ENCODE results near the gene ERICH2. TPM values are rescaled to one million over a fixed set of nuclear protein-coding genes. Genes with fewer than 3 reads are reported as not detected.

Gene ERICH2
- total RNA-seq, 1 donor from 2014 or later, result 1.7 TPM

GRCh38 chr2:170817093-170818035, 47.2 kb downstream of the ERICH2 start:
- Histone ChIP-seq H3K9me3 (ENCODE audit: insufficient read depth, low read depth, low read length) (no peaks in the 10 kb centered on the region), H3K9ac (ENCODE audit: low read length) (peak overlapping the region; percentile 30), H3K4me2 (ENCODE audit: low read length) (peak overlapping the region; percentile 89), H3K79me2 (ENCODE audit: insufficient read depth, low read length) (no peaks in the 10 kb centered on the region), H4K20me1 (ENCODE audit: insufficient read depth, low read length) (peaks cover 21% of the 10 kb centered on the region), H3K36me3 (ENCODE audit: insufficient read depth, low read length) (no peaks in the 10 kb centered on the region), H3K27ac (ENCODE audit: low read depth, low read length) (no peak overlapping the region), H3K4me1 (ENCODE audit: insufficient read depth, low read length) (peaks cover 27% of the 10 kb centered on the region), H2AFZ (ENCODE audit: low read depth, low read length) (peak overlapping the region; percentile 79), H3K4me3 (ENCODE audit: insufficient read depth, low read depth, low read length) (peak overlapping the region; percentile 53), H3K27me3 (ENCODE audit: insufficient read depth, low read length) (peaks cover 84% of the 10 kb centered on the region)
- Mint-ChIP-seq H3K4me1 (ENCODE audit: low read depth, unreplicated experiment) (no peaks in the 10 kb centered on the region), H3K27ac (ENCODE audit: unreplicated experiment) (peak overlapping the region; percentile 72), H3K36me3 (ENCODE audit: low read depth, unreplicated experiment) (peaks cover under 1% of the 10 kb centered on the region), H3K9me3 (ENCODE audit: unreplicated experiment) (peaks cover 7% of the 10 kb centered on the region), H3K27me3 (ENCODE audit: low read depth, unreplicated experiment) (peaks cover 71% of the 10 kb centered on the region), H3K4me3 (ENCODE audit: unreplicated experiment) (peak overlapping the region; percentile 80)
- DNase-seq (ENCODE audit: low read depth) (peak; percentile 29), FAIRE-seq (no peak)
- TF ChIP-seq, protein P1, sequence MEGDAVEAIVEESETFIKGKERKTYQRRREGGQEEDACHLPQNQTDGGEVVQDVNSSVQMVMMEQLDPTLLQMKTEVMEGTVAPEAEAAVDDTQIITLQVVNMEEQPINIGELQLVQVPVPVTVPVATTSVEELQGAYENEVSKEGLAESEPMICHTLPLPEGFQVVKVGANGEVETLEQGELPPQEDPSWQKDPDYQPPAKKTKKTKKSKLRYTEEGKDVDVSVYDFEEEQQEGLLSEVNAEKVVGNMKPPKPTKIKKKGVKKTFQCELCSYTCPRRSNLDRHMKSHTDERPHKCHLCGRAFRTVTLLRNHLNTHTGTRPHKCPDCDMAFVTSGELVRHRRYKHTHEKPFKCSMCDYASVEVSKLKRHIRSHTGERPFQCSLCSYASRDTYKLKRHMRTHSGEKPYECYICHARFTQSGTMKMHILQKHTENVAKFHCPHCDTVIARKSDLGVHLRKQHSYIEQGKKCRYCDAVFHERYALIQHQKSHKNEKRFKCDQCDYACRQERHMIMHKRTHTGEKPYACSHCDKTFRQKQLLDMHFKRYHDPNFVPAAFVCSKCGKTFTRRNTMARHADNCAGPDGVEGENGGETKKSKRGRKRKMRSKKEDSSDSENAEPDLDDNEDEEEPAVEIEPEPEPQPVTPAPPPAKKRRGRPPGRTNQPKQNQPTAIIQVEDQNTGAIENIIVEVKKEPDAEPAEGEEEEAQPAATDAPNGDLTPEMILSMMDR (IDR thresholded peaks at IDR 0.05; ENCODE audit: insufficient read depth, low read depth, low read length), result no peak
- TF ChIP-seq EZH2 (IDR thresholded peaks at IDR 0.05; ENCODE audit: insufficient read depth, low read length), result peak; percentile 78

DNA sequence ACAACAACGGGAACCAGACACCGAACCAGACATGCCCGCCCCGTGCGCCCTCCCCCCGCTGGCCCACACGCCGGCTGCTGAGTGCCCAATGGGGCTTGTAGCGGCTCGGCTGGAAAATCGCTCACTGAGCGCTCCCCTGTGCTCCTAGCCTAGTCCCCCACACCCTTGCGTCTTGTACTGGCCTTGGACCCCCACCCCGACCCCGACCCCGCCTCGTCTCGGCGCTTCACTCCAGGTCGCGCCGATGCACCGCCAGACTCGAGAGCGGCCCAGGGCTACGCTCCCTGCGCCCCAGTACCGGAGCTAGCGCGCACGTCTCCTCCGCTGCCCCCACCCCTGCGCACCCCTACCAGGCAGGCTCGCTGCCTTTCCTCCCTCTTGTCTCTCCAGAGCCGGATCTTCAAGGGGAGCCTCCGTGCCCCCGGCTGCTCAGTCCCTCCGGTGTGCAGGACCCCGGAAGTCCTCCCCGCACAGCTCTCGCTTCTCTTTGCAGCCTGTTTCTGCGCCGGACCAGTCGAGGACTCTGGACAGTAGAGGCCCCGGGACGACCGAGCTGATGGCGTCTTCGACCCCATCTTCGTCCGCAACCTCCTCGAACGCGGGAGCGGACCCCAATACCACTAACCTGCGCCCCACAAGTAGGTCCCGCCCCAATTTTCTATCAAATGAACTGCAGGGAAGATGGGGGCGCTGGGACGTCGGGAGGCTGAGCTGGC, 48.0 kb downstream of the ERICH2 start:
- Mint-ChIP-seq H3K9me3 (ENCODE audit: unreplicated experiment) (peaks cover 7% of the 10 kb centered on the region), H3K4me1 (ENCODE audit: low read depth, unreplicated experiment) (peaks cover 5% of the 10 kb centered on the region), H3K4me3 (ENCODE audit: unreplicated experiment) (peak overlapping the region; percentile 80), H3K36me3 (ENCODE audit: low read depth, unreplicated experiment) (peaks cover 5% of the 10 kb centered on the region), H3K27ac (ENCODE audit: unreplicated experiment) (peak overlapping the region; percentile 72), H3K27me3 (ENCODE audit: low read depth, unreplicated experiment) (peaks cover 71% of the 10 kb centered on the region)
- Histone ChIP-seq H3K4me1 (ENCODE audit: insufficient read depth, low read length) (peaks cover 33% of the 10 kb centered on the region), H3K9me3 (ENCODE audit: insufficient read depth, low read depth, low read length) (no peaks in the 10 kb centered on the region), H4K20me1 (ENCODE audit: insufficient read depth, low read length) (peaks cover 26% of the 10 kb centered on the region), H3K9ac (ENCODE audit: low read length) (peak overlapping the region; percentile 30), H3K27ac (ENCODE audit: low read depth, low read length) (no peak overlapping the region), H3K4me2 (ENCODE audit: low read length) (peak overlapping the region; percentile 89), H2AFZ (ENCODE audit: low read depth, low read length) (peak overlapping the region; percentile 79), H3K4me3 (ENCODE audit: insufficient read depth, low read depth, low read length) (peak overlapping the region; percentile 49), H3K36me3 (ENCODE audit: insufficient read depth, low read length) (no peaks in the 10 kb centered on the region), H3K27me3 (ENCODE audit: insufficient read depth, low read length) (peaks cover 86% of the 10 kb centered on the region), H3K79me2 (ENCODE audit: insufficient read depth, low read length) (no peaks in the 10 kb centered on the region)
- DNase-seq (ENCODE audit: low read depth) (peak; percentile 10), FAIRE-seq (no peak)
- TF ChIP-seq, protein P1 (IDR thresholded peaks at IDR 0.05; ENCODE audit: insufficient read depth, low read depth, low read length), result no peak
- peak; percentile 75 for TF ChIP-seq EZH2 (IDR thresholded peaks at IDR 0.05; ENCODE audit: insufficient read depth, low read length)

Data from astrocyte (in vitro differentiated cells and primary cell).